GM19193 (cell line): ENCODE measurements around the gene MIOS.

ENCODE experiments used
- POLR2A ChIP-seq: IDR thresholded peaks from 4 replicates; pipeline ENCODE4 v1.6.1; 2011; ENCODE audit not compliant: insufficient read depth, insufficient read length; ENCODE audit errors: extremely low read depth

Gene MIOS

GRCh38 chr7:7567898-7568531 lies 1.3 kb downstream of the MIOS start:
- TF ChIP-seq POLR2A: no peak

GRCh38 chr7:7568553-7568952 lies 1.9 kb downstream of the MIOS start:
- TF ChIP-seq POLR2A: no peak

- TF ChIP-seq POLR2A: no peak
Observed at GRCh38 chr7:7569081-7569527, 2.4 kb downstream of the MIOS start.

- TF ChIP-seq POLR2A: no peak
Observed at GRCh38 chr7:7569615-7570014, 2.9 kb downstream of the MIOS start.

- TF ChIP-seq POLR2A: no peak
Observed at GRCh38 chr7:7570584-7570983, 3.9 kb downstream of the MIOS start.

DNA sequence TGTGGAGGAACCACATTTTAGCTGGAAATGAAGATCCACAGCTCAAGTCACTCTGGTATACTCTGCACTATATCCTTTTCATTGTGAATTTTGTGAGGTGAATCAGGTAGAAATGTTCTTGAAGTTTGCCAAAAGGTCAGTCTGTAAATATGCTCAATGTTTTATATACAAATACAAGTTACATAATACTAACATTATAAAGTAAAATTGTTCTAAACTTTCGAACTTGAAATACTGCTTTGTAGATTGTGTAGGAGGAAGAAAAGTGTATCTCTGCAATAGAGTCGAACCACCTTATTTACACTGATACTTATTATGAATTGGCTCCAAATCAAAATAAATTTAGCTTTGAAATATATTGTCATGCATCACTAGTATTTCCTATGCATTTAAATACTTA lies 7.0 kb downstream of the MIOS start:
- no peak for TF ChIP-seq POLR2A

DNA sequence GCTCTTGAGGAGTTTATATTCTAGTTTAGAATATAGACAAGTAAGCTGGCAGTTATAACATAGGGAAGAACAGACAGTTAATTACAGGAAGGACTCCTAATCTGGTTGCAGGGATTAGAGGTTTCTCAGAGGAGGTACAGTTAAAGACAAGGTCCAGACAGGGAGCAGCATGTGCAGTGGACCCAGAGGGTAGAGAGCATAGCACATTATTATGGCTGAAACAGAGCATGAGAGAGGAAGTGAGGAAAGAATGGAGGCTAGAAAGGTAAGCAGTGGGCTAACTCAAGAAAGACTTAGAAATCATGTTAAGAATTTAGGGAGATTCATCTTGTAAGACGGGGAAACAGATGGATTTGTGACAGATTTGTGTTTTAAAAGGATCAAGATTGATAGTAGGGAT lies 9.7 kb downstream of the MIOS start:
- no peak for TF ChIP-seq POLR2A

DNA sequence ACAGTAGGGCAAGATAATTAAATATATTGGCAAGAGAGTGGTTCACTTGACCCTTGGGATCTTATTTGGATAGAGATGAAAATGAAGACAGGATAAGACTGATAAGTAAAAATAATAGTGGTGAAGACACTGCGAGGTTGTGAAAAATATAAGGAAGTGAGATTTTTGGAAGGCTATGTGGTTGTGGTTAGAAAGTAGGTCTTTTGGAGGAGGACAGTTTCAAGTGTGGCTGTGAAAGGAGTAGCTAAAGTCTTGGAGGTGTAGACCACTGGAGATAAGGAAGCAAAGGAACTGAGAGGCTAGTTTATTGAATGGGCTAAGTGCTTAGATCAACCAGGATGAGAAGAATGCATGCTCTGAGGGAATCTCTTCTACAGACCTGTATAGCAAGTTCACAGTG lies 11.2 kb downstream of the MIOS start:
- no peak for TF ChIP-seq POLR2A

GRCh38 chr7:7579638-7580037 lies 13.0 kb downstream of the MIOS start:
- TF ChIP-seq POLR2A: no peak

DNA sequence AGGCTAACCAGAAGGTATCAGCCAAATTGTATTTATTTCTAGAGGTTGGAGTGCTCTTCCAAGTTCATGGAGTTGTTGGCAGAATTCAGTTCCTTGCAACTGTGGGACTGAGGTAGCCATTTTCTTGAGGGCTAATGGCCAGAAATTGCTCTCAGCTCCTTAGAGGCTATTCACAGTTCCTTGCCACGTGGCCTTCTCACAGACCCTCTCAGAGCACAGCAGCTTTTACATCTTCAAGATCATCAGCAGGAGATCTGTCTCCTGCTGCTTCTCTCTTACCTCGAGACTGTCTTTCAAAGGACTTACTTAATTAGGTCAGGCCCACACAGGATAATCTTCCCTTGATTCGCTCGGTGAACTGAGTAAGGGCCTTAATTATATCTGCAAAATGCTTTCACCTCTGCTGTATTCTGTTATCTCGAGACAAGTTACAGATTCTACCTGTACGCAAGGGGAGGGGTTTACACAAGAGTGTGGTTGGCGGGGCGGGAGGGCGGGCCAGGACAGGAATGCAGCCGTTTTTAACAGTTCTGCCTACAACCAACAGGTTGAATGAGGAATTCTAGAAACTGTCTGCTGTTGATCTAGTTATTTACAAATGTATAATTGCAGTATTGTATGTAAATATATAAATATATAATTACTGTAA lies 15.0 kb downstream of the MIOS start:
- no peak for TF ChIP-seq POLR2A

DNA sequence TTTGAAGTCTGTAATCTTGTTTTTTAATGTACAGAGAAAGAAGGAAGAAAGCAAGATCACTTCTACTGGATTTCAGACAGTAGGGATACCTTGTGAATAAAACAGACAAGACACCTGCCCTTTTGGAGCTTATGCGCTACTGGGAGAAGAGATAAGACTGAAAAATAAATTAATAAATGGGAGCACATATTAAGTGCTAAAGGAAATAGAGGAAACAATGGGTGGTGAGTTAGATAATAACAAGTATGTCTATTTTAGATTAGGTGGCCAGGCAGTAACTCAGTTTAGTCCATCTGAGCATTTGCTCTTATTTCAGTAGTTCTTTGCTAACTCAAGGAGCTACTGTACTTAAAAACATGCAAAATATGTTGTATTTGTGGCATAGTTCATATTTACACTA lies 15.9 kb downstream of the MIOS start:
- TF ChIP-seq POLR2A: no peak

- TF ChIP-seq POLR2A: no peak
Observed at GRCh38 chr7:7583731-7584130, 17.0 kb downstream of the MIOS start.

GRCh38 chr7:7584653-7585052 lies 18.0 kb downstream of the MIOS start:
- TF ChIP-seq POLR2A: no peak

GRCh38 chr7:7585241-7585928 lies 18.7 kb downstream of the MIOS start:
- TF ChIP-seq POLR2A: no peak

- no peak for TF ChIP-seq POLR2A
Observed at GRCh38 chr7:7595451-7595850, 28.8 kb downstream of the MIOS start.

- no peak for TF ChIP-seq POLR2A
Observed at GRCh38 chr7:7596176-7596575, 29.5 kb downstream of the MIOS start.

DNA sequence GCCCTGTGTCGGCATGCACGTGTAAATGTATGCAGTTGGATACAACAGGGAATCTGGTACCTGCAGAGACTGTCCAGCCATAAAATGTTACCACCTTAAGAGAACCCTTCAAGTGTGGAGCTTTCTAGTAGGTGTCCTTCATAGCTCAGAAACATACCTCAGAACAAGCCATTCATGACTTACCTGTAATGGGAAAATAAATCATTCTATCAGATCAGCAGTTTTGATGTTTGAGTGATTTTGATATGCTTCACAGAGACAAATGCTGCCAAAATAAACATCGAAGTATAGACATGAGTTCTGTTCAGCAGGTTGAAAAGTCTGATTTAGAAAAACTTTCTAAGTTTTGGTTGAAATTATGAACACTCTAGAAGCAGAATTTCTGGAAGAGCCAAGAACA lies 40.3 kb downstream of the MIOS start:
- no peak for TF ChIP-seq POLR2A

DNA sequence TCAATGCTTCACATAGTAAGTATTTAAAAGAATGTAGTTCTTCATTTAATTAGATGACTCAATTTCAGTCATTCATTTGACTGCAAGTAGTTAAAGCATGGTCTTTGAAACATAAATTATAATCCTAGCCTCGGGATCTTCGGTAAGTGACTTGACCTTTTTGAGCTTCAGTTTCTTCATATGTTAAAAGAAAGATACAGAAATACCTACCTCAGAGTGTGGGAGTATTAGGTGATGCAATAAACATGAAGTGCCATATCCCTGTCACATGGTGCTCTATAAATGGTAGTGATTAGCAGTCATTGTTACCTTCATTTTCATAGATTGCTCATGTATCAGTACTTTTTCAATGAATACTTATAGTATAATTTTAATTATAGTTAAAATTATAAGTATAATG lies 42.6 kb downstream of the MIOS start:
- no peak for TF ChIP-seq POLR2A
